Stimulated activated CD4-positive, alpha-beta T cell treated with anti-CD3 and anti-CD28 coated beads, TNF-alpha, amount 100 ng/mL, for 4 hours (primary cell): ENCODE results near the gene STX4.

ENCODE experiments used
- DNase-seq, 3 experiments: peaks; one replicate each; pipeline ENCODE4 v3.0.0-alpha.2; 2020; ENCODE audit warnings: low read depth in 3 of 3

STX4 gene

GRCh38 chr16:31083556-31083955 is 50.2 kb downstream of the STX4 start:
- no peak for DNase-seq

- no peak for DNase-seq
These were observed 50.6 kb downstream of the STX4 start for GRCh38 chr16:31083981-31084380.

GRCh38 chr16:31084584-31085302 is 51.4 kb downstream of the STX4 start:
- DNase-seq, result no peak

GRCh38 chr16:31085411-31085810 is 52.1 kb downstream of the STX4 start:
- no peak for DNase-seq

- DNase-seq, result no peak
These were observed 52.7 kb downstream of the STX4 start for GRCh38 chr16:31085873-31086628.

GRCh38 chr16:31086629-31086906 is 53.2 kb downstream of the STX4 start:
- no peak for DNase-seq

- no peak for DNase-seq
These were observed 54.1 kb downstream of the STX4 start for GRCh38 chr16:31087481-31087880.

GRCh38 chr16:31087971-31088370 is 54.6 kb downstream of the STX4 start:
- DNase-seq, result no peak

GRCh38 chr16:31088459-31089183 is 55.3 kb downstream of the STX4 start, which contains the start of gene PRSS53:
Gene PRSS53, minus strand, starts transcription at chr16:31088943. Its CDS starts 134 bp downstream, at chr16:31088809.
- no peak for DNase-seq

GRCh38 chr16:31089199-31089598 is 55.8 kb downstream of the STX4 start:
- DNase-seq, result no peak
